ENCODE measurements around the gene DDX51.

DNA sequence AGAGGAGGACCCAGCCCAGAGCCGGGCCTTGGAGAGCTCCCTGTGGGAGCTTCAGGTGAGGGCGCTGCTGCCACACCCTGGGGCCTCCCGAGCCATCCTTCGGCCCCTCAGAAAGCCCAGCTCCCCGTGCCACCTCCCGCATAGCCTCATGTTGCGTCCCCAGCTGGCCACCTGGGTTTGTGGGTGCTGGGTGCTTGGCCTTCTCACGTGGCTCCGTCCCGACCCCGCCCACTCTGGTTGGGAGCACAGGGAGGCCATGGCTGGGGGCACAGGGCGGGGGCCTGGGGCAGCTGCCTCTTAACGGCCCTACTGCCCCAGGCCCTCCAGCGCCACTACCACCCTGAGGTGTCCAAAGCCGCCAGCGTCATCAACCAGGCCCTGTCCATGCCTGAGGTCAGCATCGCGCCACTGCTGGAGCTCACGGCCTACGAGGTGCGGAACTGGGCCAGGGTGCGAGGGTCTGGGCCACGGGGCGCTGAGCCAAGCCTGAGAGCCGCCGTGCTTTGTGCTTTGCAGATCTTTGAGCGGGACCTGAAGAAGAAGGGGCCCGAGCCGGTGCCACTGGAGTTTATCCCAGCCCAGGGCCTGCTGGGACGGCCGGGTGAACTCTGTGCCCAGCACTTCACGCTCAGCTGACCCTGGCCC, 7.8 kb upstream of the DDX51 start:
- TF ChIP-seq, protein P1, sequence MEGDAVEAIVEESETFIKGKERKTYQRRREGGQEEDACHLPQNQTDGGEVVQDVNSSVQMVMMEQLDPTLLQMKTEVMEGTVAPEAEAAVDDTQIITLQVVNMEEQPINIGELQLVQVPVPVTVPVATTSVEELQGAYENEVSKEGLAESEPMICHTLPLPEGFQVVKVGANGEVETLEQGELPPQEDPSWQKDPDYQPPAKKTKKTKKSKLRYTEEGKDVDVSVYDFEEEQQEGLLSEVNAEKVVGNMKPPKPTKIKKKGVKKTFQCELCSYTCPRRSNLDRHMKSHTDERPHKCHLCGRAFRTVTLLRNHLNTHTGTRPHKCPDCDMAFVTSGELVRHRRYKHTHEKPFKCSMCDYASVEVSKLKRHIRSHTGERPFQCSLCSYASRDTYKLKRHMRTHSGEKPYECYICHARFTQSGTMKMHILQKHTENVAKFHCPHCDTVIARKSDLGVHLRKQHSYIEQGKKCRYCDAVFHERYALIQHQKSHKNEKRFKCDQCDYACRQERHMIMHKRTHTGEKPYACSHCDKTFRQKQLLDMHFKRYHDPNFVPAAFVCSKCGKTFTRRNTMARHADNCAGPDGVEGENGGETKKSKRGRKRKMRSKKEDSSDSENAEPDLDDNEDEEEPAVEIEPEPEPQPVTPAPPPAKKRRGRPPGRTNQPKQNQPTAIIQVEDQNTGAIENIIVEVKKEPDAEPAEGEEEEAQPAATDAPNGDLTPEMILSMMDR (IDR thresholded peaks at IDR 0.05; ENCODE audit: poor library complexity): no peak
- TF ChIP-seq EZH2phosphoT487 (IDR thresholded peaks at IDR 0.05; ENCODE audit: low read depth, severe bottlenecking, unreplicated experiment) (no peak), EZH2 (IDR thresholded peaks at IDR 0.05; ENCODE audit: borderline replicate concordance) (no peak)

Measured in hepatocyte (in vitro differentiated cells).